IPS DF 6.9 (cell line): ENCODE measurements around the gene ATG2A.

Experiments
- DNase-seq: peaks from one replicate; pipeline ENCODE4 v3.0.0-alpha.2; 2013; ENCODE audit warnings: low read depth, low spot score
- H3K27ac ChIP-seq: one replicate; pipeline ENCODE4 v1.5.1; 2013; ENCODE audit warnings: low read length, control low read depth
- H3K27me3 ChIP-seq: 2 replicates; pipeline ENCODE4 v1.6.1; 2013; ENCODE audit warnings: mild to moderate bottlenecking, low read length; ENCODE audit not compliant: control insufficient read depth, insufficient read depth
- H3K36me3 ChIP-seq: 2 replicates; pipeline ENCODE4 v1.6.1; 2013; ENCODE audit warnings: low read length; ENCODE audit not compliant: control insufficient read depth, insufficient read depth
- H3K4me1 ChIP-seq: 2 replicates; pipeline ENCODE4 v1.6.1; 2013; ENCODE audit warnings: low read length; ENCODE audit not compliant: control insufficient read depth, insufficient read depth
- H3K4me3 ChIP-seq: 2 replicates; pipeline ENCODE4 v1.5.1; 2013; ENCODE audit warnings: mild to moderate bottlenecking, low read length
- H3K9me3 ChIP-seq: 2 replicates; pipeline ENCODE4 v1.6.1; 2013; ENCODE audit warnings: low read length, inconsistent platforms; ENCODE audit not compliant: control insufficient read depth, insufficient read depth
- WGBS: extraction: QIAGEN DNeasy Blood & Tissue Kit; methylation state at CpG from one replicate; pipeline ENCODE4 v1.1.7; 2013; ENCODE audit warnings: mixed read lengths, missing lambda C conversion rate; ENCODE audit not compliant: insufficient read length, insufficient coverage; 5-methylcytosine and 5-hydroxymethylcytosine counted together

ATG2A gene

DNA sequence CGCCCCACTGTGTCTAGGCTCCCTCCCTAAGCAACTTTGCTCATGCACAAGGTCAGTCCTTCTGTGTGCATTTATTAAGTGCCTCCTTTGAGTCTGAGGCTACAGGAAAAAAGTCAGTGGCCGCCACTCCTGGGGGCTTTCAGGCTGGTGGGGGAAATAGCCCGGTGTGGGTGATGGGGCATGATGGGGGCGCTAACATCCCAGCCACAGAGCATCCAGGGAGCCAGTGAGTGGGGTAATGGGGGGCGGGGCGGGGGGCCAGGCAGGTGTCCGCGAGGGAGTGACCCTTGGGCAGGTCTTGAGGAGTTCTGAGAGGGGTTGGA is 28.6 kb downstream of the ATG2A start:
- peaks cover 5% of the 10 kb centered on the region; the same call in 1 of the 2 replicates for H3K4me1 ChIP-seq
- H3K27ac ChIP-seq: no peak overlapping the region
- no CpG with 5 or more reads among the region's 8 CpGs for WGBS
- H3K9me3 ChIP-seq: no peaks in the 10 kb centered on the region
- H3K4me3 ChIP-seq: no peak overlapping the region
- no peaks in the 10 kb centered on the region for H3K36me3 ChIP-seq
- no peak for DNase-seq
- H3K27me3 ChIP-seq: no peaks in the 10 kb centered on the region

DNA sequence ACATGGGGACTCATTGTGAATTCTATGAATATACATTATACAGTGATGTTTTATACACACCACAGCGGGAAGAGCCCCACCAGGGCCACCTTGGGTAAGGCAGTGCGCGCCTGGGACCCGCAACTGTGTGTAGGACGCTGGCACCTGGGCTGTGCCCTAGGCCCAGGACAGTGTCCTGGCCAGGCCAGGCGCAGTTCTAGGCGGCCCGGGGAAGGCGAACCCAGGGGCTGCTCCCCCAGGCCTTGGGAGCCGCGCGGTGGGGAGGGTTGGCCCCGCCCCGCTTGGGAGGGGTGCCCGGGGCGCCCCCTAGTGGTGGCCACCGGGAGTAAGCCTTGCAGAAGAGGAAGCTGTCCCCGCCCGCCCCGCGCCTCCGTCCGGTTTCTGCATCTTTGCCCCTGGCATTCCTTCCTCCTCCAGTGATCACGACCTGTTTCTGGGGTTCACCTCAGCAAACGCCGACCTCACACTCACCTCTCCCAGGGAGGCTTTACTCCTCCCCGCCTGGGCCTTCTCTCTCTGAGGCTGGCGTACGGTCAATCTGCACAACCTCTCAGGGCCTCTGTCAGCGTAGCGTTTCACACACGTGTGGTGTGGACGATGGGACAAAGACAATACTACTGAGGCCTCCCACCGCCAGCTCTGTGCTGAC is 29.1 kb downstream of the ATG2A start:
- peak; percentile 37 for DNase-seq
- no CpG with 5 or more reads among the region's 34 CpGs for WGBS
- Histone ChIP-seq H3K4me3 (peak overlapping the region; percentile 15; the same call in 1 of the 2 replicates), H3K27ac (no peak overlapping the region), H3K36me3 (no peaks in the 10 kb centered on the region), H3K4me1 (peaks cover 5% of the 10 kb centered on the region; the same call in 1 of the 2 replicates), H3K9me3 (no peaks in the 10 kb centered on the region), H3K27me3 (no peaks in the 10 kb centered on the region)

GRCh38 chr11:64887234-64887756 is 29.7 kb downstream of the ATG2A start:
- H3K4me3 ChIP-seq: no peak overlapping the region
- H3K36me3 ChIP-seq: no peaks in the 10 kb centered on the region
- peaks cover 5% of the 10 kb centered on the region; the same call in 1 of the 2 replicates for H3K4me1 ChIP-seq
- WGBS: no CpG with 5 or more reads among the region's 8 CpGs
- no peaks in the 10 kb centered on the region for H3K9me3 ChIP-seq
- no peak for DNase-seq
- no peaks in the 10 kb centered on the region for H3K27me3 ChIP-seq
- H3K27ac ChIP-seq: no peak overlapping the region

DNA sequence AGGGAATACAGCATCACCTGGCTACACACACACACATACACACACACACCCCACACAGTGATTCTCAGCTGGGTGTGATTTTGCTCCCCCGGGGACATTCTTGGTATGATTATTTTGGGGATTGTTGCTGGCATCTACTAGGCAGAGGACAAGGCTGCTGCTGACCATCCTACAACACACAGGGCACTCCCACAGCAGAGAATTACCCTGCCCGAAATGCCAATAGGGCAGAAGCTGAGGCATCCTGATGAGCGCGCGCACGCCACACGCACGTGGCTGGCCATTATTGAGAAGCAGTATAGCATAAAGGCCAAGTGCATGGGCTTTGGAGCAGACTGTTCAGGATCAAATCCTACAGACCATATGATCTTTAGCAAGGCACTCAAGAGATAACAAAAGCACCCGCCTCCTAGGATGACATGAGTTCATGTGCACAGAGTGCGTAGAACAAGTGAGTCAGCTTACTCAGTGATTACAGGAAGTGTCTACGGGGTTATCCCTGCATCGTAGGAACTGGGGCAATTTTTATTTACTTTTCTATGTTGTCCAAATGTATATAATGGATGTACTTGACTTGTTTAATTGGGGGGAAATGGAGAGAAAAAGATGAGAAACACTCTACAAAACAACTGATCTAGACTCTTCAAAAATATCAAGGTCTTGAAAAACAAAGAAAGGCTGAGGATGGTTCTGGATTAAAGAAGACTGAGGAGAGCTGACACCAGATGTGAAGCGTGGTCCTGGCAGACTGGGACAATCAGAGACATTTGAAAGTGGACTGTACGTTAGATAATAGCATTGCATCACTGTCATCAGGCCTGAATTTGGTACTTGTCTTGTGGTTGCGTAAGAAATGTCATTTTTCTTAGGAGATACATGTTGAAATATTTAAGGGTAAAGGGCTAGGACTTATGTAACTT is 31.4 kb downstream of the ATG2A start:
- Histone ChIP-seq H3K36me3 (no peaks in the 10 kb centered on the region), H3K27ac (no peak overlapping the region), H3K4me1 (peaks cover 5% of the 10 kb centered on the region; the same call in 1 of the 2 replicates), H3K27me3 (no peaks in the 10 kb centered on the region), H3K9me3 (no peaks in the 10 kb centered on the region), H3K4me3 (no peak overlapping the region)
- DNase-seq: no peak
- no CpG with 5 or more reads among the region's 15 CpGs for WGBS

DNA sequence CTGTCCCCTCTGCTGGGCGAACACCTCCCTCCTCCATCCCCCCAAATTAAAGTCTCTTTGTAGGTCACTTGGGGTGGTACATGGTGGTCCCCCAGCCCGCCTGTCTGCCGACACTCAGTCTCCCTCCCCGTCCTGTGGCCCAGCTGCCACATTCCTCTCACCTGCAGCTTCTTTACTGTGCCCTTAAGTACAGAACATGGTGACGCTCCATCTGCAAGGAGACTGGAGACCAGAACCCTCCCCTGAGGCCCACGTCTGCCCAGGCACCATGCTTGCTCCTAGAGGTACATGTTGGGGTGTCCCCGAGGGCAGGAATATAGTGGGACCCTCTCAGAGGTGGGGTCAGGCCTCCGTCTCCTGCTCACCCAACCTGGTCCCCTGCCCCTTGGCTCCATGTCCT is 33.0 kb downstream of the ATG2A start:
- Histone ChIP-seq H3K36me3 (no peaks in the 10 kb centered on the region), H3K27ac (no peak overlapping the region), H3K27me3 (no peaks in the 10 kb centered on the region), H3K4me1 (peaks cover 5% of the 10 kb centered on the region; the same call in 1 of the 2 replicates), H3K9me3 (no peaks in the 10 kb centered on the region), H3K4me3 (no peak overlapping the region)
- no peak for DNase-seq
- WGBS: no CpG with 5 or more reads among the region's 8 CpGs

DNA sequence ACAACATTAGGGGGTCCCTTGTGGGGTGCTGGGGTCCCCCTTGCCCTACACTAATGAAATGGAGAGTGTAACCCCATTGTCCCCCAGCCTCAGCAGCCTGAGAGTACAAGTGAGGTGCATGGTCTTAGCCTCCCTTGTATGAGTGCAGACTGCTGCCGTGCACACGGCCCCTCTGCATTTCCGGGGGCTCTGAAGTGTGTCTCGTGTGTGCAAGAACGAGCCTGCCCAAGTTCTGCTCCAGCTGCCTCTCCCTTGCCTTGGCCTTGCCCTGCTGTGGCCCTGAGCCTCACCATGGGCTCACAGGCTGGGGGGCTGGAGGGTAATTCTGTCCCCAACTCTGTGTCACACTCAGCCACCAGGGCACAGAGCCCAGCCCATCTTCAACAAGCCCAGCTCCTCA is 33.4 kb downstream of the ATG2A start:
- H3K4me3 ChIP-seq: no peak overlapping the region
- H3K36me3 ChIP-seq: no peaks in the 10 kb centered on the region
- H3K4me1 ChIP-seq: peaks cover 5% of the 10 kb centered on the region; the same call in 1 of the 2 replicates
- H3K27me3 ChIP-seq: no peaks in the 10 kb centered on the region
- WGBS: no CpG with 5 or more reads among the region's 5 CpGs
- H3K27ac ChIP-seq: no peak overlapping the region
- no peak for DNase-seq
- H3K9me3 ChIP-seq: no peaks in the 10 kb centered on the region

- WGBS: no CpG with 5 or more reads among the region's 5 CpGs
- Histone ChIP-seq H3K36me3 (no peaks in the 10 kb centered on the region), H3K9me3 (no peaks in the 10 kb centered on the region), H3K27me3 (no peaks in the 10 kb centered on the region; the same call in 1 of the 2 replicates), H3K27ac (no peak overlapping the region), H3K4me1 (peaks cover 4% of the 10 kb centered on the region), H3K4me3 (no peak overlapping the region)
- DNase-seq: no peak
Observed at GRCh38 chr11:64882243-64882642, 34.8 kb downstream of the ATG2A start.

- no peaks in the 10 kb centered on the region for H3K36me3 ChIP-seq
- no peak overlapping the region for H3K27ac ChIP-seq
- DNase-seq: no peak
- no peak overlapping the region for H3K4me3 ChIP-seq
- peaks cover 9% of the 10 kb centered on the region for H3K4me1 ChIP-seq
- H3K27me3 ChIP-seq: no peaks in the 10 kb centered on the region; the same call in 1 of the 2 replicates
- no CpG with 5 or more reads among the region's 8 CpGs for WGBS
- no peaks in the 10 kb centered on the region for H3K9me3 ChIP-seq
Observed at GRCh38 chr11:64881476-64881875, 35.5 kb downstream of the ATG2A start.

- DNase-seq: no peak
- WGBS: no CpG with 5 or more reads among the region's 14 CpGs
Observed at GRCh38 chr11:64880240-64881001, 36.6 kb downstream of the ATG2A start.

More at GRCh38 chr11:64880240-64881001, 36.6 kb downstream of the ATG2A start:
- Histone ChIP-seq H3K9me3 (no peaks in the 10 kb centered on the region), H3K4me3 (no peak overlapping the region), H3K27ac (no peak overlapping the region), H3K36me3 (no peaks in the 10 kb centered on the region), H3K4me1 (peaks cover 9% of the 10 kb centered on the region), H3K27me3 (no peaks in the 10 kb centered on the region; the same call in 1 of the 2 replicates)
